HepG2 (cell line): Measurements from ENCODE around the gene ZNF593OS. TPM values are rescaled to one million over a fixed set of nuclear protein-coding genes. Genes with fewer than 3 reads are reported as not detected.

ENCODE experiments used
- BHLHE40 ChIP-seq: IDR thresholded peaks from 2 replicates; pipeline ENCODE4 v1.6.1; 2011; ENCODE audit warnings: low read length, improper control_type of control experiment
- FOXM1 ChIP-seq: sonication (generic); formaldehyde crosslinking; IDR thresholded peaks from 2 replicates; pipeline ENCODE4 v1.5.0; 2020; ENCODE audit warnings: missing genetic modification reagents
- FUBP1 ChIP-seq: sonication (generic); formaldehyde crosslinking; IDR thresholded peaks from 2 replicates; pipeline ENCODE4 v1.5.1; 2020; ENCODE audit warnings: missing genetic modification reagents, mild to moderate bottlenecking, borderline replicate concordance
- GPBP1L1 ChIP-seq: sonication (generic); formaldehyde crosslinking; IDR thresholded peaks from 2 replicates; pipeline ENCODE4 v1.5.0; 2020; ENCODE audit warnings: mild to moderate bottlenecking, missing genetic modification reagents
- HIC2 ChIP-seq: sonication (generic); formaldehyde crosslinking; IDR thresholded peaks from 2 replicates; pipeline ENCODE4 v1.9.0; 2022; ENCODE audit warnings: low read depth, missing genetic modification reagents
- LCORL ChIP-seq, 2 experiments: fragments of 450-650 bp in 1 of 2; sonication (generic) in 1 of 2; formaldehyde crosslinking in 1 of 2; IDR thresholded peaks; 2 replicates each; pipeline versions ENCODE4 v1.5.0 to v1.6.1; 2017 to 2020; ENCODE audit warnings: antibody characterized with exemption in 1 of 2, missing genetic modification reagents in 1 of 2
- POLR2G ChIP-seq: fragments of 200-400 bp; formaldehyde crosslinking; IDR thresholded peaks from 2 replicates; pipeline ENCODE4 v1.6.1; 2018; ENCODE audit warnings: mild to moderate bottlenecking, low read depth, low read length, moderate library complexity
- PRMT3 ChIP-seq: sonication (generic); formaldehyde crosslinking; IDR thresholded peaks from 2 replicates; pipeline ENCODE4 v1.8.1; 2022; ENCODE audit warnings: low read depth, mild to moderate bottlenecking, moderate library complexity, missing genetic modification reagents, borderline replicate concordance
- RARG ChIP-seq: sonication (generic); formaldehyde crosslinking; IDR thresholded peaks from 2 replicates; pipeline ENCODE4 v1.4.0; 2020; ENCODE audit warnings: low read depth, mild to moderate bottlenecking, missing genetic modification reagents
- REPIN1 ChIP-seq: sonication (generic); formaldehyde crosslinking; IDR thresholded peaks from 2 replicates; pipeline ENCODE4 v1.8.0; 2022; ENCODE audit warnings: missing genetic modification reagents, low read depth, mild to moderate bottlenecking, borderline replicate concordance
- SMYD3 ChIP-seq: sonication (generic); formaldehyde crosslinking; IDR thresholded peaks from 2 replicates; pipeline ENCODE4 v1.8.1; 2023; ENCODE audit warnings: mild to moderate bottlenecking, missing genetic modification reagents
- SOX6 ChIP-seq, 2 experiments: fragments of 450-650 bp in 1 of 2; sonication (generic) in 1 of 2; formaldehyde crosslinking in 1 of 2; IDR thresholded peaks; 2 replicates each; pipeline versions ENCODE4 v1.4.0 to v1.6.1; 2017 to 2020; ENCODE audit warnings: antibody characterized with exemption in 1 of 2, mild to moderate bottlenecking in 1 of 2, missing genetic modification reagents in 1 of 2
- ZBTB44 ChIP-seq: sonication (generic); formaldehyde crosslinking; IDR thresholded peaks from 2 replicates; pipeline ENCODE4 v1.4.0; 2020; ENCODE audit warnings: missing genetic modification reagents
- ZNF124 ChIP-seq: sonication (generic); formaldehyde crosslinking; IDR thresholded peaks from 2 replicates; pipeline ENCODE4 v1.4.0; 2020; ENCODE audit warnings: missing genetic modification reagents
- ZNF569 ChIP-seq: sonication (generic); formaldehyde crosslinking; IDR thresholded peaks from 2 replicates; pipeline ENCODE4 v1.5.0; 2020; ENCODE audit warnings: mild to moderate bottlenecking, missing genetic modification reagents, moderate library complexity, borderline replicate concordance
- polyA plus RNA-seq, 8 experiments: library from polyadenylated mRNA; depleted of rRNA in 3 of 8; stranded (reverse) in 7 of 8; unstranded in 1 of 8; fragments of >200 nt; fragmentation: Illumina TruSeq in 4 of 8; extraction: Trizol in 4 of 8; gene quantifications; 2 replicates each; pipeline versions ENCODE4 v1.2.1 to v1.2.3, GENCODE V29; 2011 to 2016; ENCODE audit warnings: low read depth in 4 of 8, missing spikeins in 1 of 8, mixed read lengths in 1 of 8; ENCODE audit not compliant: insufficient read depth in 1 of 8
- total RNA-seq, 5 experiments: library from RNA; depleted of rRNA; stranded (reverse); fragments of >200 nt; fragmentation: Illumina TruSeq; extraction: Trizol; gene quantifications; 2 replicates each; pipeline ENCODE4 v1.2.3, GENCODE V29; 2016; ENCODE audit warnings: low read depth in 1 of 5

The ZNF593OS gene
- total and polyA plus RNA-seq, 2 of the 13 experiments (the other 11 are each of a cell fraction or from before 2014, with no cell fraction given): not detected

GRCh38 chr1:26177182-26177684 lies 5.6 kb upstream of the ZNF593OS start, which contains the start of gene CNKSR1 (continued):
- peak; percentile 50; the same call in 1 of the 2 replicates for TF ChIP-seq HIC2 (CRISPR knock-in tag)
- no peak for TF ChIP-seq ZNF124 (CRISPR knock-in tag)
- no peak for TF ChIP-seq BHLHE40
- no peak for TF ChIP-seq PRMT3
- no peak for TF ChIP-seq ZNF569
- no peak for TF ChIP-seq GPBP1L1 (CRISPR knock-in tag)
- TF ChIP-seq REPIN1 (CRISPR knock-in tag): no peak
- TF ChIP-seq FUBP1: no peak
- no peak for TF ChIP-seq FOXM1 (CRISPR knock-in tag)
- TF ChIP-seq POLR2G: peak; percentile 75
- no peak for TF ChIP-seq SMYD3 (CRISPR knock-in tag)
- no peak for TF ChIP-seq SOX6 (IDR thresholded peaks at IDR 0.05)
- TF ChIP-seq SOX6 (CRISPR knock-in tag; IDR thresholded peaks at IDR 0.05): no peak
- no peak for TF ChIP-seq RARG (CRISPR knock-in tag)
- no peak for TF ChIP-seq LCORL (IDR thresholded peaks at IDR 0.05)
- TF ChIP-seq LCORL (CRISPR knock-in tag; IDR thresholded peaks at IDR 0.05): peak; percentile 42; the same call in 1 of the 2 replicates
- no peak for TF ChIP-seq ZBTB44 (CRISPR knock-in tag)
